ENCODE measurements around the gene OPCML.

OPCML gene

GRCh38 chr11:133311230-133311629 is 221.1 kb downstream of the OPCML start:
- no peak for TF ChIP-seq CTCF (IDR thresholded peaks at IDR 0.05)

GRCh38 chr11:133306019-133306418 is 226.3 kb downstream of the OPCML start:
- no peak for TF ChIP-seq CTCF (IDR thresholded peaks at IDR 0.05)

GRCh38 chr11:133305208-133305956 is 226.9 kb downstream of the OPCML start:
- TF ChIP-seq CTCF (IDR thresholded peaks at IDR 0.05), result no peak

- TF ChIP-seq CTCF (IDR thresholded peaks at IDR 0.05), result no peak
These were observed 229.0 kb downstream of the OPCML start for GRCh38 chr11:133303262-133303661.

- TF ChIP-seq CTCF (IDR thresholded peaks at IDR 0.05), result no peak
These were observed 230.2 kb downstream of the OPCML start for GRCh38 chr11:133302056-133302455.

GRCh38 chr11:133300666-133301065 is 231.6 kb downstream of the OPCML start:
- TF ChIP-seq CTCF (IDR thresholded peaks at IDR 0.05), result no peak

- no peak for TF ChIP-seq CTCF (IDR thresholded peaks at IDR 0.05)
These were observed 240.5 kb downstream of the OPCML start for GRCh38 chr11:133291780-133292179.

GRCh38 chr11:133285359-133285758 is 246.9 kb downstream of the OPCML start:
- no peak for TF ChIP-seq CTCF (IDR thresholded peaks at IDR 0.05)
